NCI-H526 treated with DMSO at 0.1 percent for 48 hours (cell line): ENCODE data around the gene VPS45.

Experiments used
- DNase-seq: peaks from one replicate; lab custom pipeline; 2025; lab: John Stamatoyannopoulos, UW

The VPS45 gene

DNA sequence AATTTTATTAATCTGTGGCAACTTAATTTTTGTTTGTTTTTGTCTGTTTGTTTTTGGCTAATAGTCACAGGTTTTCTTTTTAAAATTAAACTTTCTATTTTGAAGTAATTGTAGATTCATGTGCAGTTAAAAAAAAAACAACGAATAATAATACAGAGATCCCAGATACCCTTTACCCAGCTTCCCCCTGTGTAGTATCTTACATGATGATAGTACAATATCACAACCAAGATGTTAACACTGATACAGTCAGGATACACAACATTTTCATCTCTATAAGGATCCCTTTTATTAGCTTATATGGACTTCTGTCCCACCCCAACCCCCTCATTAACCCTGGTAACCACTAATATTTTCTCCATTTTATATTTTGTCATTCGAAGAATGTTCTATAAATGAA is 5.9 kb downstream of the VPS45 start:
- DNase-seq = no peak

DNA sequence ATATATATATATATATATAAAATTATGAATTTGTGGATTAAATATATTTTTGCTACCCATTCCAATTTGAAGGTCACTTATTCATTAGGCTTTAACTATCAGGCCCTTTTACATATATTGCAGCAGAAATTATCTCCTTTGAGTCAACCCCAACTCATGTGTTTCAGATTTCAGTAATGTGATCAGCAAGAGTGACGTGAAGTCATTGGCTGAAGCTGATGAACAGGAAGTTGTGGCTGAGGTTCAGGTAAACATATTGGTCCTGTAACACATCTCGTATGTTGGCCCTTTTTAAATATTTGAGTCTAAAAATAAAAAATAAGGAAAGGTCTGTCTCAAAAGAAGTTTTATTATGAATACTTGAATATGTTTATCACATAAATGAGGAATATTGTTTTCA is 8.5 kb downstream of the VPS45 start:
- DNase-seq = no peak

DNA sequence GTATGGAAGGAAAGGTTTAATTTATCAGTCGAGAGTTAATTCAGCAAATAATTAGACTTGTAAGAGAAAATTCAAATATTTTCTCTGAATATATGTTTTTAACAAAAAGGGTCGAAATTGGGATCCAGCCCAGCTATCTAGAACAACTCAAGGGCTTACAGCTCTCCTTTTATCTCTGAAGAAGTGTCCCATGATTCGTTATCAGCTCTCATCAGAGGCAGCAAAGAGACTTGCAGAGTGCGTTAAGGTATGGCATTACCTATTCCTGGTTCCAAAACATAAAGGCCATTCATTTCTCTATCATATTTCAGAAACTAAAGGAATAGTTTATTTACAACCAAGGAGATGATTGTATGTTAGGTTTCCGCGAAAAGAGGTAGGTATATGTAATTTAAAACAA is 9.4 kb downstream of the VPS45 start:
- DNase-seq = no peak

DNA sequence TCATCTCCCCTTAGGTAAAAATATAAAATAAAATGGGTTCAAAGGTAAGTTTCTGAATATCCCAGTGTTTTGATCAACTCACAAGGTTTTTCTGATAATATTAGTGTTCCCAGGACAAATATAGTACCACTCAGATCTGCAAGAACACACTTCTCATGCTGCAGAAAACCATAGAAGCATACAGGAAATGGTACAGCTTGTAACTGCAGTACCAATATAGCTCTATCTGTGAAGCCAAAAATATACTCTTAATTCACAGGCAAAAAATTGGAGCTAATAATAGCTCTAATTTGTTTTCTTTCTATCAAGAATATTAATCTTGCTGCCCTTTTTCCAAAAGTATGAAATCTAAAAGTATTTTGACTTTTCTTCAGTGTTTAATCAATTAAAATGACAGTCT is 13.2 kb downstream of the VPS45 start:
- DNase-seq = no peak

DNA sequence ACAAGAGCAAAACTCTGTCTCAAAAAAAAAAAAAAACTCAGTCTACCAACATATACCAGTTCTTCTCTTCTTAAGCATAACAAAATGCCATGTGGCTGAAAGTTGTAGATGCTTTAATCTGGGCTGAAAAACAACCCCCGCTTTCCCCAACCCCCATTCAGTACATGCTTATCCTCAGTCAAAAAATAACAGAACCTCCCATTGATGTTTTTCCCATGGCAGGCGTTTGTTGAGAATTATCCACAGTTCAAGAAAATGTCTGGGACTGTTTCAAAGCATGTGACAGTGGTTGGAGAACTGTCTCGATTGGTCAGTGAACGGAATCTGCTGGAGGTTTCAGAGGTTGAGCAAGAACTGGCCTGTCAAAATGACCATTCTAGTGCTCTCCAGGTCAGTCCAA is 14.9 kb downstream of the VPS45 start:
- DNase-seq = no peak

DNA sequence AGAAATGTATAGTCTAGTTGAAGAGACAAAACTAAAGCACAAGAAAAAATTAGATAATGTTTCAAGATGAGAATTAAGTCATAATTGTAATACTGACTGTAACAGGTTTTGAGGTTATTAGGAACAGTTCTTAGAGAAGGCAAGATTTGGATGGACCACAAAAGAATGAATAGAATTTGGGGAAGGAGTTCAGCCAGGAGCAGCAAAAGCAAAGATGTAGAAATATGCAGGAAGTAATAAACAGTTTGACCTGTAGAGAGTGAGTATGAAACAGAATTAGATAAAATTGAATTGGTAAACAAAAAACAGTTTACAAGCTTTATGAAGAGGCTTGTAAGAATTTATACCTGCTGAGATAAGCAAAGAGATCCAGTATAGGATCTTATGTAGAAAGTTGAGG is 16.3 kb downstream of the VPS45 start:
- DNase-seq = no peak

DNA sequence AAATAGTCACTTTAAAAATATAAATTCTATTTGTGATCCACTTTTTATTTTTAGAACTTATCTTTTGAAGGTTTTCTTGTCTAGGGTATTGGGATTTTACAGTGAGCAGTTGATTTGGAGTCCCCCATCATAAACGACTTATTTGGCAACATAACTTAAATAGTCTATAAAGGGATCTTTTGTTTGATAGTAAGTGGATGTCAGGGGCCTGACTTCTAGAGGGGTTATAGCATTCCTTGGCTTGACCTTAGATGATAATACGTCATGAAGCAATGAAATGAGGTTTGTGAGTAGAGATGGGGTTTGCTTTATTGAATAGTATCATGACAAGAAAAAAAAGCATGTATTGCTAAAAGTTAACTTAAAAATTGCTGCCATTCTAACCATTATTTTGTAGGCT is 17.8 kb downstream of the VPS45 start:
- DNase-seq = no peak

DNA sequence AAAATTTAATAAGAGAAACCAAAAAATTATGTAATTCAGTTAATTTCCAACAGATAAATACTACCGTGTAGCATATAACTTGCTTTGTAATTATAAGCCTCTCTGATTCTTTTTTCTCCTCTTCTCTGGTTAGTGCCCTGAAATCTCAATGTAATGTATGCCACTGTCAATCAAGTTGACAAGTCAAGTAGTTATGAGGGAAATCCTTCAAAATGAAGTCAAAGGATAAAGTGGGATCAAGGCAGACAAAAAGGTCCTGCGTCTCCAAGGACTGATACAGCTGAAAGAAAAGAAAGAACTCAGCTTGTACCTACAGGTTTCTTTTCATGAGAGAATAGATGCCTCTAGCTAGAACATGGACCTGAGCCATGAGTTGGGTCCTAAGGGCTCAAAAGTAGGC is 19.8 kb downstream of the VPS45 start:
- DNase-seq = no peak

DNA sequence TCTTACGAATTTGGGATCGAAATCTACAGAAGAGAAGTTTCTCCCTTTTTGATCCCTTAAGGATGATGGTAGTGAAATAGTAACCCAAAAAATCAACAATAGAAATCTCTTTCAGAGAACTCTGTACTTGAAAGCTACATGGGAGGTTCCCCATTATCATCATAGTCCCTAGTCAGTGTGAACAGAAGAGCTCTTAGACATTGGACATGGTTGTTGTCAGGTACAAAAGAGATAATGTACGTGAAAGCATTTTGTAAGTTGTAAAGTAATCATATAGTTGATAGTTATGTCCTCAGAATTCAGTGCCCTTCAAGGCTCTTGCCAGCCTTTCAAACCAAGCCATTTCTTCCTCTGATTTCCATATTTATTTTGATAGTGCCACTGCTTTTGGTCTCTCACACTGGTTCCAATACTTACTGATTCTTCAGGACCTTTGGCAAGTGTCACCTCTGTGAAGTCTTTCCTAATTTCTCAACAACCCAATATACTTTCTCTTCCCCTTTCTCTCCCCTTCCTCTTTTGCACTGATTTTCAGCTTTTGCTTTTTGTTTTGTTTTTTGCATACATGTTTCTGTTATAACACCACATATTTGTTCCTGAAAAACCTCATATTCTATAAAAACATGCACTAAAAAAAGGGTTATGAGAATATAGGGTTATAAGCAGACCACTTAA is 22.4 kb downstream of the VPS45 start:
- DNase-seq = no peak

DNA sequence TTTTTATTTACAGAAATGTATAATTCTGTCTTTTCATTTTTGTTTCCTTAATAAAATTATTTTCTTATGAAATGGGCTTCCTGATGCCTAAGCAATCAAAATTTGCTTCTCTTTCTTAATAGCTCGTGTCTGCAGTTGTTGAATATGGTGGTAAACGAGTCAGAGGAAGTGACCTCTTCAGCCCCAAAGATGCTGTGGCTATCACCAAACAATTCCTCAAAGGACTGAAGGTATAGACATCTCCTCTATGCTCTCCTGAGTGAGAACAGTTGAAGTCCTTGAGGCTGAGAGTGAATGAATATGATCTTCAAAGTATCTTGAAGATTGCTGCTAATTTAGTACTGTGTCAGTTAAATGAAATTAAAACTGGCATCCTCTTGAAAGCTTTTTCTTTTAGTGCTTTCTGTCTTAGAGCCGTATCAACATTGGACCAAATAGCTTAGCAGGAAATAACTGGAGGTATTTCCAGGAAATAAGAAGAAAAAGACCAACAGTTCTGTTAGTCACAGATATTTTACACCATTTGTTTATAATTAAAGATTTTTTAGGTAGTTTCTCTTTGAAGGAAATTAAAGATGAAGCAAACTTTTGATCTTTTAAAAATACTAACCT is 24.7 kb downstream of the VPS45 start:
- no peak for DNase-seq

DNA sequence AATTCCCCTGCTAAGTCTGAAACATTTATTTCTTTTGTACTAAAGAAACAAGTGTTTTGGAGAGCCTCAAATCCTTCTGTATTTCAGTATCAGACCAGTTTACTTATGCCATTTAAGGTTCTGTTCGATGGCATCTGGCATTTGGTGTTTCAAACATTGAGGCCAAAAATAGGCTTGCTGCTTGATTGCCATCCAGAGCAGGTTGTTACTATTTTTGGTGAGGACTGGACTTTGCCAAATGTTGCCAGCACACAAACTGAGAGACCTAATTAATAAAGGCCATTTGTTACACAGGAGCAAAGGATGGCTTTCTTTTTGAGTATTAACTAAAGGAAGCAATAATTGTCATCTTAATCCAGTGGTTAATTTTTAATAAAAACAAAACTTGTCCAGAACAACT is 26.2 kb downstream of the VPS45 start:
- no peak for DNase-seq

DNA sequence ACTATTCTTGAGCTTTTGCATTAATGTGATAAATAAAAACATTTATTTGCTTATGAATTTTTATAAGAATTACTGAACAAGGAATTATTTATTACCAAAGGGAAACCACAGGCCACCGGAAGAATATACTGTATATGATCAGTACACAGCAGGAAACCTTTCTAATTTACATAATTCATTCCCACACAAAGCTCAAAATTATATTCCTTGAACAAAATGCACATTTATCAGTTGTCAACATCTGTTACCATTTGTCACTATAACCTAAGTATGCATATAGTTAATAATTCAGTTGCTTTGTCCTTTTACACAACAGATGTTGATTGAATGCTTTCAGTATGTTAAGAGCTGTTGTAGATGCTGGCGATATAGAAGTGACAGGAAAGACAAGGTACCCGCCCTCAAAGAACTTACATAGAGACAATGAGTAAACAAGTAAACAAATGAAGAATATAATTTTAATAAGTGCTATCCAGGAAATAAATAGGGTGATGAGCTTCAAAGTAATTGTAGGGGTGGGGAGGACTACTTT is 27.2 kb downstream of the VPS45 start:
- DNase-seq = no peak

DNA sequence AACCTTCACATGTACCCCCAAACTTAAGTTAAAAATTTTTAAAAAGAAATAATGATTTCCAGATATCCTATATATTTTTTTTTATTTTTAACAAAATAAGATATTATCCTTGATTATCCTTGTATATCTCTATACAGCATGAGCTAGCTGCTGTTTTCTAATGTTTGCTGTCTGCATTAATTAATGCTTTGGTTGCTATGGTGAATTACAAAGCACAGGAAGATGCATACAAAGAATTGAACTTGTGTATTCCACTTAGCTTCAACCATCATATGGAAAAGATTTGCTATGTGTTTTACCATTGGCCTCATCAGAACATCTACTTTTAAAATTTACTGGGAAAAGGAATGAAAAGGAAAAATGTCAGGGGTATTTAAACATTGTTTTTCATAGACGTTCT is 35.4 kb downstream of the VPS45 start:
- peak; percentile 54 for DNase-seq

DNA sequence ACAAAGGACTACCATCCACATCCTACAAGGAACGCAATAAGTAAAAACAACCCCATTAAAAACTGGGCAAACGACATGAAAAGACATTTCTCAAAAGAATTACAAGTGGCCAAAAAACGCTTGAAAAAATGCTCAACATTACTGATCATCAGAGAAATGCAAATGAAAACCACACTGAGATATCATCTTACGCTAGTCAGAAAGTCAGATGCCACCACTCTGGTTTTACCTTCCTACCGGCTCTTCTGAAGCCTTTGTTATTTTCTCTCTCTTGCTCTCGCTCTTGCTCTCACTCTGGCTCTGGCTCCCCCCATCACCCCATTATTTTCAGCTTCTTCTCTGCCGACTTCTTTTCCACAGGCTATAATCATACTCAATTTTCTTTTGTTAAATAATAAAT is 38.8 kb downstream of the VPS45 start:
- peak; percentile 48 for DNase-seq

DNA sequence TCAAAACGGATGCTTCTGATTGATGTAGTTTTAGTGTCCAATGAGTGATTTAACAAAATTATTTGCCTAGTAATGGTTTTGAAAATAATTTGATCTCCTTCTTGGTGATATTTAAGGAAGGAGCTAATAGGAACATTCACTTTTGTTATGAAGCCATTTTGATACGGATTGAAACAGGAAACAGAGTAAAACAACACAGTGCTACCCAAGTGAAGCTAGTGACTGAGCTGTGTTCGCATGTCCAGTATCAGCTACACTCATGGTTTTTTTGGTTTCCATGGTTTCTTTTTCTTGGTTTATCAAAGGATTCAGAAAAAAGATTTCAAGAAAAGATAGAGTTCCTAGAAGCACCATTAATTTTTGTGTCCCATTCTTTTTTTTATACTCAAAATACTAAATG is 42.0 kb downstream of the VPS45 start:
- no peak for DNase-seq

DNA sequence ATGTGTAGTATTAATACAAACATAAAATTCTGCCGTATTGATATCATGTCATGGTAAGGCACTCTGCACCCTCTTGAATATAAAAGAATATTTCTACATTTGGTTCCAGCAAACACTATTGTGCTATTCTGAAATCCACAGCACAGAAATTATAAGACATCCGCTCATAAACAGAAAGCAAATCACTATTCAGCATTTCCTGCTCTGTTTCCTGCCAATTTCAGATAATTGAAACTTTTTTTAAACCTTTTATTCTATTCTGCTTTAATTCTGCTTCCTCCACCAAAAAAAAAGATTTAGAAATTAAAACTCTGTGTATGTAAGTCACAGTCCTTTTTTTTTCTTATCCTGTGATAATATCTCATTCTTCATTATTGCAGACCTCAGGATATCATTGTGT is 42.5 kb downstream of the VPS45 start:
- DNase-seq = no peak

DNA sequence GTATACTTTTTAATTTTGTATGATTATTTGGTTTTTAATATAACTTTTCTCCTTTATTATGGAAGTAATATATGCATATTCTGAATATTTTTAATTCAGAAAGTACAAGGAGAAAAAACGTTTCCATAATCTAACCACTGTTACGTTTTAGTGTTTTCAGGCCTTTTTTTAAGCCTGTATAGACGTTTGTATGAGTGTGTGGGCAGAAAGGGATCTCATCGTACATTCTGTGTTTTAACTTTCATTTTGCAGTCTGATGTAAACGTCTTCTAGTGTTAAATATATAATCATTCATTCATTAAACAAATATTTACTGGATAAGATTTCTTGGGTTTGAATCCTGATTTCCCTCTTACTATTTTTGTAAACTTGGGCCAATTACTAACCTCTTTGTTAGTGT is 44.1 kb downstream of the VPS45 start:
- DNase-seq = no peak

DNA sequence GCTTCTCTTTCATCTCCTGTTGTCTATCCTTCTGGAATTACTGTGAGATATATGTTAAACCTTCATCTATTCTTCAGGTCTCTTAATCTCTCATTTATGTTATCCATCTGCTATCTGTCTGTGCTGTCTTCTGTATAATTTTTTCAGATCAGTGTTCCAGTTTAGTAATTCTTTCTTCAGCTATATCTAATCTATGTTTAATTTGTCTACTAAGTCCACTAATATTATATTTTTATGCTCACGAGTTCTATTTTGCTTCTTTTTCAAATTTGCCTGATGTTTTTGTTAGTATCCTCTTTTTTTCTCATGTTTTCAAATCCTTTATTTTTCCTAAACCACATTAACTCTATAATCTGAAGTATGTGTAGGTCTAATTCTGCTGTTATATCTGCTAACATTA is 47.5 kb downstream of the VPS45 start:
- no peak for DNase-seq

DNA sequence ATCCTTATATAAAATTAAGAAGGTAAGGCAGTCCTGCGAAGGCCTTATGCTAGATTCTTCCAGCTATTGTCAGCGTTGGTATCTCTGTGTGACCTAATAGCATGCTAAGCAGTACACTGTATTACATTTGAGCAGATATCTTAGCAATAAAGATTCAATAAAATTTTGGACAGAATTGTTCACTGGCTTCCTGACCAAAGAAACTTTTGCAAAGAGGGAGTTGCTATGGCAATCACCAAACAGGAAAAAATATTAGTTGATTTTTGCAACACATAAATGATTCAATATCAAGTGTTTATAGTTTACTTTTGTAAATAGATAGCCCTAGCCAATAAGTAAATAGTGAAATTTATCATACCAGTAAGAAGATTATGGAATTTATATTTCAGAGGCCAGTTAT is 51.1 kb downstream of the VPS45 start:
- DNase-seq = no peak

DNA sequence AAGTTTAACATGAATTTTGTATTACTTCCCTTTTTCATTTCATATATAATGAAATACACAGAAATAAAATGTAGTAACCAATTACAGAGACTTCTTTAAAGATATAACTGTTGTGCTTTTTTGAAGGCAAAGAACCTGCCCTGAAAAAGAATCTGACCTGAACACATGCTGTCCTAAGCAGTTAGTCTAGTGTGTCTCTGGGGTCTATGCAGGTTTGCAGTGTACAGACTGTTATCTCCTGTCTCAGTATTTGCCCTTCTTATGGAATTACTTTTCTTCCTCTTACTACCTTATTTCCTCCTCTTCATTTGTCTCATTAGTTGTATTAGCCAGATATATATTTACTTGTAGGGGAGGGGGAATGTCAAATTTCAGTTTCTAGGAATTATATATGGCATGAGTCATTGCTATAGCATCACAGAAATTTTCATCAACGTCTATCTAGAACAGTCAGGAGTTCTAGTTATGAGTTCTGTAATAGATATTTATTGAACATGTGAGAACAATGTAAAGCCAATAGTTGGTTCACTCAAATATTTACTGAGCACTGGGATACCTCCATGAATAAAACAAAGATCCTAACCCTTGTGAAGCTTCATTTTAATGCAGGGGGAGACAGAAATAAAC is 53.8 kb downstream of the VPS45 start:
- no peak for DNase-seq

DNA sequence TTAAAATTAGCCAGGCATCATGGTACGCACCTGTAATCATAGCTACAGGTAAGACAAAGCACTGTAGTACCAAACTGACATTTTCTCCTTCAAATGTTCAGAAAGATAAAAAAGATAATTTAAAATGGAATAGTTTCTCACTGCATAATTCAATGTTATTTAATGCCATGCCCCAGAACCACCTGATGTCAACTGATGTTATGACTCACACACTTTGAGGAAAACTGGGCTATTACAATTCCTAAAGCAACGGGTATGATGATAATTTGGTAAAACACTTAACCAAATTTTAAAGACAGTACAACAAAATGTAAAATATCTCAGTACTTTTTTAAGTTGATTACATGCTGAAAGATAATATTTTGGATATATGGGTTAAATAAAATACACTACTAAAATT is 59.2 kb downstream of the VPS45 start:
- DNase-seq = no peak

DNA sequence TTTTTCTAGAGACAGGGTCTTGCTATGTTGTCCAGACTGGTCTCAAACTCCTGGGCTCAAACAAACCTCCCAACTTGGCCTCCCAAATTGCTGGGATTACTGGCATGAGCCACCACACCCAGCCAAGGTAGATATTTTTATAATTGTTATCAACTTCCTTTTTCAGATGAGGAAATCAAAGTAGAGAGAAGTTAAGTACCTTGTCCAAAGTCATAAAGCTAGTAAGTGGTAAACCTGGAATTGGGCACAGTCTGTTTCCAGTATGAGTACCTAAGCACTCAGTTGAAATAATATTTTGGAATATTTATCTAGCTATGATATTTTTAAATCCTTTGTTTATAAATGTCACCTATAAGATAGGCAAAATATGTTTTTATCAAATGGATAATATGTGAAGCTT is 59.9 kb downstream of the VPS45 start:
- DNase-seq = no peak

DNA sequence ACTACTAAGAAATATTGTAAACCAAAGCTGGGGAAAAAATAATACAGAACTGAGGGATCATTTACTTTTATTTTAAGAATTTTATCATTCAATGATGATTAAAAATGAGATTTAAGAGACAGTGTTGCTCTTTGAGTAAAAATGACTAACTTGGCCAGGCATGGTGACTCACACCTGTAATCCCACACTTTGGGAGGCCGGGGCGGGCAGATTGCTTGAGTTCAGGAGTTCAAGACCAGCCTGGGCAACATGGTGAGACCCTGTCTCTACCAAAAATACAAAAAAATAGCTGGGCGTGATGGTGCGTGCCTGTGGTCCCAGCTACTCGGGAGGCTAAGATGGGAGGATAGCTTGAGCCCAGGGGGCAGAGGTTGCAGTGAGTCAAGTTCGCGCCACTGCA is 60.3 kb downstream of the VPS45 start:
- no peak for DNase-seq

DNA sequence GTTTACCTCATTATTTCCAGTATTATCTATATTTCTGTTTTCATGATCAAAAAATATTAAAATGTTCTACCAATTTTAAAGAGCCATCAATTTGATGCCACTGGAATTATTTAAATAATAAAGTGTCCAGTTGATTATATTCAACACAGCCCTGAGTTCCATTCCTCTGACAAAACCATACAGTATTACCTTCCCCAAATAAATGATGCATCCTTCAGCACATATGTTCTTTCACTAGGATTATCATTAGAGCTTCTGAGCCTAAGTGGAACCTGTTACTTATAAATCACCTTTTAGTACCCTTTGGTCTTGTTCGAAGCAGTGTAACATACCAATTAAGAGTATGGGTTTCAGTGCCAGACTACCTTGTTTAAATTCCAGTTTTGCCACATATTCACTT is 64.8 kb downstream of the VPS45 start:
- DNase-seq = no peak
